Measurements from ENCODE around the gene BSN.

GRCh38 chr3:49652218-49652902 lies 98.1 kb downstream of the BSN start:
- TF ChIP-seq SIN3A (IDR thresholded peaks at IDR 0.05; ENCODE audit: borderline replicate concordance, insufficient read depth, low read length) (no peak), REST (IDR thresholded peaks at IDR 0.05; ENCODE audit: insufficient read depth in 1 of 2, low read depth in 2 of 2, low read length in 2 of 2) (no peak), POLR2AphosphoS5 (IDR thresholded peaks at IDR 0.05; ENCODE audit: low read depth, low read length) (no peak), TAF1 (IDR thresholded peaks at IDR 0.05; ENCODE audit: borderline replicate concordance, insufficient read depth, low read length) (no peak)
